Kidney (tissue), 14 donors: Measurements from ENCODE around the gene NEK6. TPM values are rescaled to one million over a fixed set of nuclear protein-coding genes. Genes with fewer than 3 reads are reported as not detected.

Experiments
- DNase-seq, 5 donors: peaks; one replicate each; pipeline ENCODE4 v3.0.0-alpha.2; 2013 to 2020
- FAIRE-seq: peaks from 2 replicates; lab custom pipeline; 2012; peaks lifted over from hg19 to GRCh38; lab: Jason Lieb, UNC
- H3K27ac ChIP-seq, 2 donors: one replicate each; pipeline ENCODE4 v1.7.0; 2013; ENCODE audit warnings: low read depth in 2 of 2, low read length in 2 of 2, inconsistent platforms in 1 of 2
- H3K27me3 ChIP-seq: one replicate; pipeline ENCODE4 v1.7.1; 2013; ENCODE audit warnings: low read length, inconsistent platforms; ENCODE audit not compliant: control insufficient read depth, insufficient read depth
- H3K36me3 ChIP-seq, 3 donors: one replicate each; pipeline versions ENCODE4 v1.7.0 to v1.7.1; 2013; ENCODE audit warnings: low read length in 3 of 3, control low read depth in 1 of 3, inconsistent platforms in 1 of 3; ENCODE audit not compliant: insufficient read depth in 3 of 3, control insufficient read depth in 2 of 3
- H3K4me1 ChIP-seq, 3 donors: one replicate each; pipeline versions ENCODE4 v1.7.0 to v1.7.1; 2013; ENCODE audit warnings: low read length in 3 of 3, inconsistent platforms in 1 of 3, low read depth in 1 of 3; ENCODE audit not compliant: control insufficient read depth in 2 of 3, insufficient read depth in 2 of 3
- H3K4me3 ChIP-seq, 3 donors: one replicate each; pipeline versions ENCODE4 v1.7.0 to v1.8.1; 2013; ENCODE audit warnings: low read length in 3 of 3, control low read depth in 1 of 3, inconsistent platforms in 1 of 3
- H3K9ac ChIP-seq, 3 donors: one replicate each; pipeline versions ENCODE4 v1.7.0 to v1.7.1; 2013; ENCODE audit warnings: low read length in 3 of 3, control low read depth in 1 of 3, inconsistent platforms in 1 of 3
- H3K9me3 ChIP-seq, 3 donors: one replicate each; pipeline versions ENCODE4 v1.7.0 to v1.7.1; 2013; ENCODE audit warnings: low read length in 3 of 3, control low read depth in 1 of 3, inconsistent platforms in 1 of 3; ENCODE audit not compliant: control insufficient read depth in 2 of 3, insufficient read depth in 1 of 3
- CTCF ChIP-seq: IDR thresholded peaks from 3 replicates; pipeline ENCODE4 v1.5.1; 2012; ENCODE audit warnings: mild to moderate bottlenecking, moderate library complexity, borderline replicate concordance; ENCODE audit not compliant: insufficient read depth; ENCODE audit errors: extremely low read depth
- intact Hi-C: fragments of 100-400 bp; cut with DNase I; formaldehyde crosslinking; loops from one replicate; pipeline ENCODE4 v1.11.1; 2022
- polyA plus RNA-seq: library from polyadenylated mRNA; stranded (reverse); fragments of 350-450 nt; fragmentation: Illumina TruSeq; extraction: RNeasy Lipid Tissue Mini Kit (QIAGEN cat#74804); gene quantifications from one replicate; pipeline ENCODE4 v1.2.3, GENCODE V29; 2014; ENCODE audit warnings: low read depth, low replicate concordance; ENCODE audit not compliant: insufficient read depth
- total RNA-seq: library from RNA; stranded (reverse); fragmentation: NEBNext Ultra II Directional; extraction: Animal tissue kit (Norgen Biotek cat#: 25700); gene quantifications from one replicate; pipeline ENCODE4 v1.2.1, GENCODE V29; 2021
- donor health status: control.
- donor health status: control.
- donor health status: control.
- donor health status: control.
- donor health status: control.
- donor health status: DM: yes; HTN: yes; CAD: no.
- donor health status: Normal renal cell carcinoma (clear cell type).

Gene NEK6
- total and polyA plus RNA-seq, 2 donors from 2014 or later: 14.9 to 82.1 TPM

GRCh38 chr9:124212381-124213050, 45.2 kb upstream of the NEK6 start:
- no peaks in the 10 kb centered on the region for H3K36me3 ChIP-seq
- intact Hi-C loops: no loop called here
- H3K27ac ChIP-seq: no peak overlapping the region
- DNase-seq: no peak
- no peaks in the 10 kb centered on the region for H3K9me3 ChIP-seq
- no peak overlapping the region for H3K4me3 ChIP-seq
- no peak for FAIRE-seq
- no peak overlapping the region for H3K9ac ChIP-seq
- H3K4me1 ChIP-seq: peaks cover 0 to 20% (median 0%) of the 10 kb centered on the region in 3 donors
- H3K27me3 ChIP-seq: no peaks in the 10 kb centered on the region
- TF ChIP-seq CTCF: no peak

GRCh38 chr9:124213396-124213795, 44.4 kb upstream of the NEK6 start:
- TF ChIP-seq CTCF: no peak
- DNase-seq (no peak), FAIRE-seq (no peak)
- Histone ChIP-seq H3K27me3 (no peaks in the 10 kb centered on the region), H3K9me3 (no peaks in the 10 kb centered on the region), H3K36me3 (no peaks in the 10 kb centered on the region), H3K4me3 (no peak overlapping the region), H3K9ac (no peak overlapping the region), H3K4me1 (peaks cover 0 to 20% (median 0%) of the 10 kb centered on the region in 3 donors), H3K27ac (no peak overlapping the region)
- intact Hi-C loops: no loop called here

GRCh38 chr9:124214116-124214515, 43.6 kb upstream of the NEK6 start:
- no peak for TF ChIP-seq CTCF
- Histone ChIP-seq H3K9ac (no peak overlapping the region), H3K4me1 (peaks cover 0 to 20% (median 0%) of the 10 kb centered on the region in 3 donors), H3K27ac (no peak overlapping the region), H3K36me3 (no peaks in the 10 kb centered on the region), H3K4me3 (peak overlapping the region in 1 of 3 donors; percentile 47), H3K9me3 (no peaks in the 10 kb centered on the region), H3K27me3 (no peaks in the 10 kb centered on the region)
- FAIRE-seq (no peak), DNase-seq (peak in 1 of 5 donors; percentile 18)
- intact Hi-C loops: no loop called here
